GM12878 (cell line): ENCODE data around the gene RNF31. TPM values are rescaled to one million over a fixed set of nuclear protein-coding genes. Genes with fewer than 3 reads are reported as not detected.

Experiments used
- CBX3 ChIP-seq: fragments of 200-600 bp; sonication (generic); IDR thresholded peaks from 2 replicates; pipeline ENCODE4 v1.6.1; 2016; ENCODE audit warnings: low read depth, borderline replicate concordance
- CHD2 ChIP-seq: IDR thresholded peaks from 2 replicates; pipeline ENCODE4 v1.6.1; 2011; ENCODE audit warnings: low read depth, low read length, improper control_type of control experiment, borderline replicate concordance
- CREM ChIP-seq: IDR thresholded peaks from 2 replicates; pipeline ENCODE4 v1.6.1; 2014; ENCODE audit warnings: antibody characterized with exemption, low read depth
- EED ChIP-seq: sonication (generic); IDR thresholded peaks from 2 replicates; pipeline ENCODE4 v1.6.1; 2016; ENCODE audit warnings: antibody characterized with exemption, low read depth
- EP300 ChIP-seq, 2 experiments: fragments of 150-350 bp in 1 of 2; IDR thresholded peaks; 2 replicates each; pipeline ENCODE4 v1.6.1; 2011 to 2012; ENCODE audit warnings: low read depth in 2 of 2, low read length in 2 of 2, borderline replicate concordance in 1 of 2, improper control_type of control experiment in 1 of 2, inconsistent platforms in 1 of 2; ENCODE audit not compliant: control insufficient read depth in 1 of 2
- FOS ChIP-seq: IDR thresholded peaks from 3 replicates; pipeline ENCODE4 v1.6.1; 2011; ENCODE audit warnings: borderline replicate concordance; ENCODE audit not compliant: insufficient read length; ENCODE audit errors: extremely low read depth
- JUND ChIP-seq: IDR thresholded peaks from 2 replicates; pipeline ENCODE4 v1.6.1; 2012; ENCODE audit warnings: low read depth, mild to moderate bottlenecking, low read length, improper control_type of control experiment, moderate library complexity
- KAT2A ChIP-seq: conservative IDR thresholded peaks from 2 replicates; pipeline ENCODE4 v1.6.1; 2011; ENCODE audit warnings: low read depth, low read length; ENCODE audit not compliant: control insufficient read depth
- KLF5 ChIP-seq: fragments of 450-650 bp; IDR thresholded peaks from 2 replicates; pipeline ENCODE4 v1.6.1; 2014; ENCODE audit warnings: mild to moderate bottlenecking; ENCODE audit not compliant: partially characterized antibody
- NFIC ChIP-seq: IDR thresholded peaks from 2 replicates; pipeline ENCODE4 v1.6.1; 2012; ENCODE audit warnings: low read depth, mild to moderate bottlenecking, inconsistent platforms, low read length, moderate library complexity
- NFYB ChIP-seq: IDR thresholded peaks from 2 replicates; pipeline ENCODE4 v1.6.1; 2011; ENCODE audit warnings: low read depth, mild to moderate bottlenecking, low read length, improper control_type of control experiment, moderate library complexity; ENCODE audit not compliant: insufficient read depth
- PKNOX1 ChIP-seq: fragments of 450-650 bp; IDR thresholded peaks from 2 replicates; pipeline ENCODE4 v1.6.1; 2016; ENCODE audit warnings: mild to moderate bottlenecking
- PRDM15 ChIP-seq: fragments of 450-650 bp; formaldehyde crosslinking; IDR thresholded peaks from 2 replicates; pipeline ENCODE4 v1.4.0; 2020; ENCODE audit warnings: mild to moderate bottlenecking, moderate library complexity
- RCOR1 ChIP-seq: conservative IDR thresholded peaks from 2 replicates; pipeline ENCODE4 v1.6.1; 2012; ENCODE audit warnings: low read depth, low read length, improper control_type of control experiment
- RFX5 ChIP-seq: IDR thresholded peaks from 2 replicates; pipeline ENCODE4 v1.6.1; 2011; ENCODE audit warnings: low read depth, low read length, improper control_type of control experiment
- RUNX3 ChIP-seq: IDR thresholded peaks from 2 replicates; pipeline ENCODE4 v1.6.1; 2012; ENCODE audit warnings: low read length, inconsistent platforms
- SMC3 ChIP-seq: IDR thresholded peaks from 2 replicates; pipeline ENCODE4 v1.6.1; 2011; ENCODE audit warnings: low read length, improper control_type of control experiment, borderline replicate concordance
- SRF ChIP-seq, 2 experiments: IDR thresholded peaks; 2 replicates each; pipeline ENCODE4 v1.6.1; 2011; ENCODE audit warnings: low read depth in 2 of 2, low read length in 2 of 2, mild to moderate bottlenecking in 1 of 2, moderate library complexity in 1 of 2
- SUZ12 ChIP-seq: fragments of 200-600 bp; sonication (generic); IDR thresholded peaks from one replicate; pipeline ENCODE4 v1.6.1; 2018; ENCODE audit warnings: antibody characterized with exemption, mild to moderate bottlenecking; ENCODE audit not compliant: unreplicated experiment
- TCF3 ChIP-seq: IDR thresholded peaks from 2 replicates; pipeline ENCODE4 v1.6.1; 2012; ENCODE audit warnings: low read depth, mild to moderate bottlenecking, low read length, borderline replicate concordance; ENCODE audit not compliant: insufficient read depth
- USF2 ChIP-seq: IDR thresholded peaks from 2 replicates; pipeline ENCODE4 v1.6.1; 2011; ENCODE audit warnings: low read depth, low read length, improper control_type of control experiment, borderline replicate concordance
- YBX1 ChIP-seq: fragments of 450-650 bp; IDR thresholded peaks from 2 replicates; pipeline ENCODE4 v1.6.1; 2016; ENCODE audit warnings: antibody characterized with exemption
- ZNF207 ChIP-seq: fragments of 450-650 bp; IDR thresholded peaks from 2 replicates; pipeline ENCODE4 v1.6.1; 2014; ENCODE audit warnings: antibody characterized with exemption, mild to moderate bottlenecking, borderline replicate concordance
- ZNF24 ChIP-seq: fragments of 450-650 bp; IDR thresholded peaks from 2 replicates; pipeline ENCODE4 v1.6.1; 2017; ENCODE audit warnings: antibody characterized with exemption, mild to moderate bottlenecking
- polyA plus RNA-seq, 11 experiments: library from polyadenylated mRNA; depleted of rRNA in 4 of 11; unstranded in 6 of 11; stranded (reverse) in 5 of 11; fragments of >200 nt; fragmentation: Nextera tagmentation in 4 of 11; fragmentation: Illumina TruSeq in 1 of 11; extraction: Ambion mirVana in 4 of 11; extraction: Trizol in 1 of 11; gene quantifications; 1 replicate in 1 of 11; 2 replicates in 10 of 11; pipeline versions ENCODE4 v1.2.1 to v1.2.3, GENCODE V29; 2011 to 2016; ENCODE audit warnings: inconsistent platforms in 2 of 11, missing spikeins in 2 of 11, low read depth in 1 of 11
- total RNA-seq, 4 experiments: library from RNA; depleted of rRNA in 3 of 4; stranded (reverse); fragments of >200 nt in 3 of 4; fragmentation: Illumina TruSeq in 1 of 4; extraction: Trizol in 1 of 4; gene quantifications; 2 replicates each; pipeline versions ENCODE4 v1.2.1 to v1.2.3, GENCODE V29; 2013 to 2021

Gene RNF31
- total and polyA plus RNA-seq, 10 of the 15 experiments (the other 5 are each of a cell fraction or from before 2014, with no cell fraction given) = 8.5 to 92.7 (median 52.0) TPM

GRCh38 chr14:24141097-24141880, 6.0 kb upstream of the RNF31 start, which contains the start of gene EMC9 (continued):
- TF ChIP-seq PRDM15 (CRISPR knock-in tag) = no peak
- TF ChIP-seq RCOR1 = no peak
- no peak for TF ChIP-seq EED
- peak; percentile 43 for TF ChIP-seq KLF5
- peak; percentile 85; the same call in 1 of the 2 replicates for TF ChIP-seq CHD2
- no peak for TF ChIP-seq ZNF207
- TF ChIP-seq USF2 = peak; percentile 52
- TF ChIP-seq ZNF24 = no peak
- peak; percentile 60 for TF ChIP-seq FOS
- no peak for TF ChIP-seq NFIC
- TF ChIP-seq RUNX3 = peak; percentile 63
- no peak for TF ChIP-seq SMC3
- peak; percentile 79; the same call in 1 of the 2 replicates for TF ChIP-seq TCF3
- TF ChIP-seq SUZ12 = no peak
- no peak for TF ChIP-seq YBX1
- TF ChIP-seq CREM = peak; percentile 47
- TF ChIP-seq RFX5 = peak; percentile 88
- TF ChIP-seq CBX3 = no peak
- peak; percentile 93 for TF ChIP-seq PKNOX1
- no peak for TF ChIP-seq KAT2A
- peak; percentile 36 to 70; a peak in 2 of 4 replicates for TF ChIP-seq SRF (IDR thresholded peaks at IDR 0.05; ENCODE audit: low read depth in 2 of 2, low read length in 2 of 2)
- peak; percentile 93 for TF ChIP-seq NFYB
- TF ChIP-seq JUND = no peak
- peak in 1 of 2 experiments; percentile 58; a peak in 2 of 4 replicates for TF ChIP-seq EP300 (IDR thresholded peaks at IDR 0.05; ENCODE audit: borderline replicate concordance in 1 of 2, control insufficient read depth in 1 of 2, low read depth in 2 of 2, low read length in 2 of 2)
